ENCODE data around the gene HMCN1.

- TF ChIP-seq POLR2A (IDR thresholded peaks at IDR 0.05; ENCODE audit: low read length) = no peak
- no peak for TF ChIP-seq GATA1 (IDR thresholded peaks at IDR 0.05; ENCODE audit: low read depth, low read length)
Measured at GRCh38 chr1:186207391-186208085, 473.3 kb downstream of the HMCN1 start.
